H1 (cell line): ENCODE results near the gene TBCB. TPM values are rescaled to one million over a fixed set of nuclear protein-coding genes. Genes with fewer than 3 reads are reported as not detected.

Source experiments
- CTCF ChIA-PET: fragments of 300-600 bp; sonication (Branson Sonifier 250); formaldehyde crosslinking; loops from one replicate; lab custom pipeline; 2021; ENCODE audit not compliant: partially characterized antibody; lab: Charles Lee
- POLR2A ChIA-PET: fragments of 300-600 bp; sonication (Branson Sonifier 250); formaldehyde crosslinking; loops from one replicate; lab custom pipeline; 2021; ENCODE audit warnings: inconsistent platforms; ENCODE audit not compliant: partially characterized antibody; lab: Charles Lee
- DNase-seq, 2 experiments: peaks; one replicate each; pipeline versions ENCODE4 v3.0.0 to v3.0.0-alpha.2; 2010 to 2022; ENCODE audit warnings: low spot score in 2 of 2, low read depth in 1 of 2, mixed read lengths in 1 of 2
- FAIRE-seq: peaks from 2 replicates; lab custom pipeline; 2011; peaks lifted over from hg19 to GRCh38; lab: Jason Lieb, UNC
- H2AFZ ChIP-seq: 2 replicates; pipeline ENCODE4 v1.8.1; 2012; ENCODE audit warnings: low read length, inconsistent platforms
- H2AK5ac ChIP-seq: 2 replicates; pipeline ENCODE4 v1.6.1; 2013; ENCODE audit warnings: low read depth, low read length
- H2BK120ac ChIP-seq: replicated peaks from 2 replicates; pipeline ENCODE3; 2013; ENCODE audit warnings: low read depth, low read length, inconsistent platforms
- H2BK12ac ChIP-seq: 2 replicates; pipeline ENCODE4 v1.6.1; 2013; ENCODE audit warnings: low read depth, low read length
- H2BK15ac ChIP-seq: 2 replicates; pipeline ENCODE4 v1.6.1; 2013; ENCODE audit warnings: low read length
- H2BK20ac ChIP-seq: 2 replicates; pipeline ENCODE4 v1.6.1; 2013; ENCODE audit warnings: low read length
- H2BK5ac ChIP-seq: 2 replicates; pipeline ENCODE4 v1.6.1; 2013; ENCODE audit warnings: low read depth, low read length
- H3K14ac ChIP-seq: 2 replicates; pipeline ENCODE4 v1.6.1; 2013; ENCODE audit warnings: inconsistent platforms; ENCODE audit not compliant: insufficient read length
- H3K18ac ChIP-seq: 2 replicates; pipeline ENCODE4 v1.6.1; 2013; ENCODE audit warnings: low read length; ENCODE audit errors: extremely low read depth
- H3K23ac ChIP-seq: 2 replicates; pipeline ENCODE4 v1.6.1; 2013; ENCODE audit warnings: inconsistent platforms; ENCODE audit not compliant: insufficient read length
- H3K23me2 ChIP-seq: 2 replicates; pipeline ENCODE4 v1.6.1; 2013; ENCODE audit warnings: low read depth, low read length
- H3K27ac ChIP-seq: 2 replicates; pipeline ENCODE4 v1.6.1; 2011; ENCODE audit warnings: low read depth, low read length, inconsistent platforms
- H3K27me3 ChIP-seq, 4 experiments: replicated peaks in 1 of 4; 1 replicate in 1 of 4; 2 replicates in 3 of 4; pipeline versions ENCODE4 v1.6.1 to v1.8.1; 2011 to 2013; ENCODE audit warnings: low read length in 3 of 4, mild to moderate bottlenecking in 3 of 4, inconsistent platforms in 2 of 4, mixed read lengths in 2 of 4, moderate library complexity in 1 of 4; ENCODE audit not compliant: control insufficient read depth in 3 of 4, insufficient read depth in 3 of 4; ENCODE audit errors: extremely low read depth in 1 of 4
- H3K36me3 ChIP-seq, 4 experiments: 2 replicates each; pipeline versions ENCODE4 v1.6.1 to v1.8.1; 2011 to 2013; ENCODE audit warnings: mild to moderate bottlenecking in 4 of 4, low read length in 3 of 4, moderate library complexity in 2 of 4, control low read depth in 1 of 4, inconsistent platforms in 1 of 4; ENCODE audit not compliant: insufficient read depth in 4 of 4, control insufficient read depth in 2 of 4
- H3K4ac ChIP-seq: replicated peaks from 2 replicates; pipeline ENCODE3; 2013; ENCODE audit warnings: low read length, low read depth, mixed read lengths, inconsistent platforms; ENCODE audit not compliant: insufficient read length
- H3K4me1 ChIP-seq, 4 experiments: replicated peaks in 1 of 4; 1 replicate in 1 of 4; 2 replicates in 3 of 4; pipeline versions ENCODE4 v1.6.1 to v1.8.1; 2011 to 2013; ENCODE audit warnings: low read length in 3 of 4, inconsistent platforms in 2 of 4, mixed read lengths in 1 of 4; ENCODE audit not compliant: insufficient read depth in 4 of 4, control insufficient read depth in 3 of 4
- H3K4me2 ChIP-seq, 2 experiments: 2 replicates each; pipeline versions ENCODE4 v1.6.1 to v1.8.1; 2011 to 2013; ENCODE audit warnings: low read depth in 2 of 2, low read length in 2 of 2, control low read depth in 1 of 2, inconsistent platforms in 1 of 2, mild to moderate bottlenecking in 1 of 2; ENCODE audit not compliant: insufficient read depth in 1 of 2
- H3K4me3 ChIP-seq, 4 experiments: fragments of 200-600, 300-600 bp in 1 of 4; sonication (generic), shearing (Covaris generic), sonication (Bioruptor Twin) in 1 of 4; 2 replicates each; pipeline versions ENCODE4 v1.5.1 to v1.8.1; 2011 to 2016; ENCODE audit warnings: low read length in 4 of 4, low read depth in 3 of 4, control low read depth in 2 of 4, inconsistent platforms in 2 of 4, mild to moderate bottlenecking in 2 of 4, mixed read lengths in 1 of 4, moderate library complexity in 1 of 4; ENCODE audit not compliant: insufficient read depth in 2 of 4; ENCODE audit errors: extremely low read depth in 1 of 4
- H3K56ac ChIP-seq: replicated peaks from 2 replicates; pipeline ENCODE3; 2013; ENCODE audit warnings: low read depth, mild to moderate bottlenecking, mixed read lengths, low read length, inconsistent platforms; ENCODE audit not compliant: insufficient read length
- H3K79me1 ChIP-seq: 2 replicates; pipeline ENCODE4 v1.6.1; 2013; ENCODE audit warnings: low read depth, low read length, control low read depth
- H3K79me2 ChIP-seq, 2 experiments: 2 replicates each; pipeline versions ENCODE4 v1.6.1 to v1.8.1; 2012 to 2013; ENCODE audit warnings: low read length in 2 of 2, mild to moderate bottlenecking in 2 of 2, inconsistent platforms in 1 of 2; ENCODE audit not compliant: insufficient read depth in 2 of 2, control insufficient read depth in 1 of 2
- H3K9ac ChIP-seq, 4 experiments: replicated peaks in 1 of 4; 1 replicate in 1 of 4; 2 replicates in 3 of 4; pipeline versions ENCODE4 v1.6.1 to v1.8.1; 2011 to 2013; ENCODE audit warnings: low read depth in 3 of 4, low read length in 3 of 4, control low read depth in 2 of 4, mild to moderate bottlenecking in 2 of 4, moderate library complexity in 2 of 4, inconsistent platforms in 1 of 4; ENCODE audit errors: extremely low read depth in 1 of 4
- H3K9me3 ChIP-seq, 2 experiments: 2 replicates each; pipeline versions ENCODE4 v1.6.1 to v1.8.1; 2012 to 2013; ENCODE audit warnings: mild to moderate bottlenecking in 2 of 2, moderate library complexity in 2 of 2, control low read depth in 1 of 2, inconsistent platforms in 1 of 2, low read depth in 1 of 2, low read length in 1 of 2, mixed read lengths in 1 of 2; ENCODE audit not compliant: insufficient read depth in 2 of 2
- H4K20me1 ChIP-seq, 2 experiments: replicated peaks in 1 of 2; 2 replicates each; pipeline versions ENCODE3 to v1.8.1; 2011 to 2013; ENCODE audit warnings: inconsistent platforms in 2 of 2, low read length in 2 of 2, mild to moderate bottlenecking in 1 of 2; ENCODE audit not compliant: insufficient read depth in 2 of 2, control insufficient read depth in 1 of 2
- H4K5ac ChIP-seq: 2 replicates; pipeline ENCODE4 v1.6.1; 2013; ENCODE audit warnings: low read length, low read depth, mixed read lengths, inconsistent platforms; ENCODE audit not compliant: insufficient read length
- H4K8ac ChIP-seq: 2 replicates; pipeline ENCODE4 v1.8.0; 2013; ENCODE audit warnings: mild to moderate bottlenecking, moderate library complexity, low read length, inconsistent platforms; ENCODE audit not compliant: insufficient read depth; ENCODE audit errors: extremely low read depth
- H4K91ac ChIP-seq: replicated peaks from 2 replicates; pipeline ENCODE3; 2013; ENCODE audit warnings: low read length, mixed read lengths, inconsistent platforms; ENCODE audit not compliant: insufficient read length
- BRCA1 ChIP-seq: IDR thresholded peaks from 2 replicates; pipeline ENCODE4 v1.6.1; 2012; ENCODE audit warnings: low read depth, low read length, improper control_type of control experiment
- CHD2 ChIP-seq: IDR thresholded peaks from 2 replicates; pipeline ENCODE4 v1.6.1; 2012; ENCODE audit warnings: low read length, improper control_type of control experiment
- CREB1 ChIP-seq: IDR thresholded peaks from 2 replicates; pipeline ENCODE4 v1.6.1; 2012; ENCODE audit warnings: inconsistent platforms
- GABPA ChIP-seq: IDR thresholded peaks from 2 replicates; pipeline ENCODE4 v1.6.1; 2011; ENCODE audit warnings: mild to moderate bottlenecking, low read length, moderate library complexity, borderline replicate concordance; ENCODE audit not compliant: insufficient read depth
- MAX ChIP-seq: IDR thresholded peaks from 2 replicates; pipeline ENCODE4 v1.6.1; 2012; ENCODE audit warnings: inconsistent platforms
- POLR2A ChIP-seq, 2 experiments: IDR thresholded peaks; 1 replicate in 1 of 2; 2 replicates in 1 of 2; pipeline ENCODE4 v1.6.1; 2011; ENCODE audit warnings: low read depth in 2 of 2, low read length in 2 of 2, mild to moderate bottlenecking in 2 of 2; ENCODE audit errors: control extremely low read depth in 1 of 2
- POLR2AphosphoS5 ChIP-seq: IDR thresholded peaks from 2 replicates; pipeline ENCODE4 v1.6.1; 2011; ENCODE audit warnings: low read depth, low read length
- YY1 ChIP-seq: IDR thresholded peaks from 2 replicates; pipeline ENCODE4 v1.6.1; 2011; ENCODE audit warnings: low read depth, mild to moderate bottlenecking, low read length
- WGBS, 2 experiments: shearing (Covaris generic) in 1 of 2; methylation state at CpG; one replicate each; pipeline versions ENCODE4 v1.1.6 to v1.1.7; 2013 to 2015; ENCODE audit warnings: low lambda C conversion rate in 2 of 2, mixed read lengths in 2 of 2, inconsistent platforms in 1 of 2, low coverage in 1 of 2, missing lambda C conversion rate in 1 of 2; ENCODE audit not compliant: insufficient replicate concordance in 2 of 2, insufficient coverage in 1 of 2, insufficient read length in 1 of 2; ENCODE audit errors: extremely low coverage in 1 of 2, missing lambda C conversion rate in 1 of 2; 5-methylcytosine and 5-hydroxymethylcytosine counted together
- long read RNA-seq, 2 experiments: library from RNA in 1 of 2; library from capped mRNA in 1 of 2; stranded (forward); transcript quantifications; one replicate each; pipeline ENCODE4 v2.0.0, GENCODE V29; 2021; ENCODE audit warnings: inconsistent platforms in 1 of 2
- polyA minus RNA-seq, 3 experiments: library from RNA; depleted of rRNA, polyadenylated mRNA; stranded (reverse); fragments of >200 nt; gene quantifications; 1 replicate in 2 of 3; 2 replicates in 1 of 3; pipeline ENCODE4 v1.2.3, GENCODE V29; 2011
- polyA plus RNA-seq, 7 experiments: library from polyadenylated mRNA; depleted of rRNA in 3 of 7; stranded (reverse) in 5 of 7; unstranded in 2 of 7; fragments of >200 nt in 5 of 7; fragments of 200-250 nt in 2 of 7; gene quantifications; 1 replicate in 5 of 7; 2 replicates in 1 of 7; 4 replicates in 1 of 7; pipeline versions ENCODE4 v1.2.1 to v1.2.3, GENCODE V29; 2011 to 2013; ENCODE audit warnings: missing spikeins in 2 of 7, mixed read lengths in 2 of 7
- total RNA-seq: library from RNA; stranded (reverse); fragmentation: NEBNext Ultra II Directional; extraction: Animal tissue kit (Norgen Biotek cat#: 25700); gene quantifications from 2 replicates; pipeline ENCODE4 v1.2.1, GENCODE V29; 2021

Gene TBCB
- total RNA-seq (153 and 168 TPM in 2 replicates), polyA plus RNA-seq (2011; rRNA removed) (286 and 367 TPM in 2 replicates), polyA minus RNA-seq (2011; rRNA and poly(A)+ RNA removed) (134 and 157 TPM in 2 replicates)
- 316 TPM for polyA plus RNA-seq (2011; cell fraction: cytosol; rRNA removed)
- 258 TPM for polyA plus RNA-seq (2011; cell fraction: nucleus; rRNA removed)
- polyA plus RNA-seq (2012, experiment 1 of 2) = 202 to 279 TPM (median 267 TPM) in 4 replicates
- 201 TPM for polyA plus RNA-seq (2012, experiment 2 of 2)
- 197 TPM for polyA plus RNA-seq (2013, experiment 1 of 2)
- 204 TPM for polyA plus RNA-seq (2013, experiment 2 of 2)
- 85.0 TPM for polyA minus RNA-seq (2011; cell fraction: cytosol; rRNA and poly(A)+ RNA removed)
- 60.8 TPM for polyA minus RNA-seq (2011; cell fraction: nucleus; rRNA and poly(A)+ RNA removed)
- long read RNA-seq, experiment 1, transcript TBCB-208 (5 exons, 776 nt) = minor isoform, 12 of 81 reads
- long read RNA-seq, experiment 1, transcript TBCB-201 (6 exons, 1,473 nt) = major isoform, 39 of 81 reads
- long read RNA-seq, experiment 1, partial matches to known transcripts = 17 of 81 reads
- long read RNA-seq, experiment 1, other reads (novel, unspliced or antisense) = 7 of 81 reads
- long read RNA-seq, experiment 2, partial matches to known transcripts = 0 of 3 reads
- long read RNA-seq, experiment 2, other reads (novel, unspliced or antisense) = 0 of 3 reads

DNA sequence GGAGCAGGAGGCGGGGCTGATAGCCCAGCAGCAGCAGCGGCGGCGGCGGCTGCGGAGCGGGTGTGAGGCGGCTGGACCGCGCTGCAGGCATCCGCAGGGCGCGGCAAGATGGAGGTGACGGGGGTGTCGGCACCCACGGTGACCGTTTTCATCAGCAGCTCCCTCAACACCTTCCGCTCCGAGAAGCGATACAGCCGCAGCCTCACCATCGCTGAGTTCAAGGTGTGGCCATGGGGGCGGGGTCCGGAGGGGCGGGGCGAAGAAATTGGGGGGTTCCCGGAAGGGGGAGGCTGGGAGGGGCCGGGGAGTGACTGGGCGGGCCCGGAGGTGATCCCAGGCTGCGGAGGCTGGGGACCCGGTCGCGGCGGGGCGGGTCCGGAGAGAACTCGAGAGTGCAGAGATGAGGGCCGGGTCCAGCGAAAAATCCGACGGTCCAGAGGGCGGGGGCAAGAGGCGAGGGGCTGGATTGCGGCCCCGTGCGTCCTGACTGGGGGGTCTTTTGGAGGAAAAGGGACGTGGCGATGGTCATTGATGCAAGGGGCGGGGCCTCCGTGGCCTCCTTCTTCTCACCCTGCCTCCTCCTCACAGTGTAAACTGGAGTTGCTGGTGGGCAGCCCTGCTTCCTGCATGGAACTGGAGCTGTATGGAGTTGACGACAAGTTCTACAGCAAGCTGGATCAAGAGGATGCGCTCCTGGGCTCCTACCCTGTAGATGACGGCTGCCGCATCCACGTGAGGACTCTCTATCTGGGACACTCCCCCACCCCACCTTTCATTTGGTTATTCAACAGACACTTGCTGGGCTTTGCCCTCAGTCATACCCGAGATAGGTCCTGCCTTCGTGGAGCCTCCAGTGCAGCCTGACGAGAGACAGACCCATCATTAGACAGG, at the start of gene TBCB:
Gene TBCB (plus strand): TSS at position 16 of the 891 bp plus-strand sequence. CDS start 93 bp downstream, at position 109.
- peak within 1 kb of the TSS; percentile 73 to 96 (median 82) for H3K4me3 ChIP-seq
- H2BK120ac ChIP-seq = no peak within 1 kb of the TSS
- H3K27ac ChIP-seq = peak within 1 kb of the TSS; percentile 76
- peaks cover 15% of the 10 kb centered on the region for H3K79me1 ChIP-seq
- H2BK5ac ChIP-seq = peak within 1 kb of the TSS; percentile 89; the same call in 1 of the 2 replicates
- H2AFZ ChIP-seq = peak within 1 kb of the TSS; percentile 34; the same call in 1 of the 2 replicates
- no peak for DNase-seq
- no peak within 1 kb of the TSS; the same call in 1 of the 2 replicates for H2BK15ac ChIP-seq
- H4K20me1 ChIP-seq = peaks cover 3 to 9% of the 10 kb centered on the region in 2 experiments
- no peak within 1 kb of the TSS for H2BK20ac ChIP-seq
- H3K18ac ChIP-seq = peak within 1 kb of the TSS; percentile 90
- 0 out of 2 replicates have a peak within 1 kb of the TSS, but pooled peaks have one; percentile 68 for H2BK12ac ChIP-seq
- peaks cover 0 to 9% of the 10 kb centered on the region in 2 experiments; a peak in 1 of 4 replicates for H3K79me2 ChIP-seq
- H3K14ac ChIP-seq = no peak within 1 kb of the TSS
- FAIRE-seq = no peak
- peaks cover 4 to 26% (median 16%) of the 10 kb centered on the region in 4 experiments for H3K4me1 ChIP-seq
- H3K27me3 ChIP-seq = no peaks in the 10 kb centered on the region
- WGBS, 2 experiments = 10% methylated on average over 29 of the region's 59 CpGs; no CpG with 5 or more reads in 1 of the 2 experiments
- 0 out of 2 replicates have a peak within 1 kb of the TSS, but pooled peaks have one; percentile 37 for H4K8ac ChIP-seq
- peak within 1 kb of the TSS; percentile 24 for H3K56ac ChIP-seq
- H3K23me2 ChIP-seq = peaks cover 10% of the 10 kb centered on the region
- peak within 1 kb of the TSS; percentile 76 to 94 for H3K4me2 ChIP-seq
- H4K91ac ChIP-seq = peak within 1 kb of the TSS; percentile 63
- ChIA-PET POLR2A (interaction anchor here (0.7 to 2.9 kb wide), 9 partner anchors 12 to 412 kb away, joined by 3 to 27 read pairs (median 4); partner anchors contain the start of genes THAP8 and ZNF260), CTCF (interaction anchor here (1.2 to 2.8 kb wide), 2 partner anchors 12 kb away, joined by 3 to 14 read pairs; no protein-coding TSS in a partner anchor)
- no peak within 1 kb of the TSS for H3K23ac ChIP-seq
- H3K9ac ChIP-seq = peak within 1 kb of the TSS; percentile 39 to 86 (median 56)
- H3K4ac ChIP-seq = peak within 1 kb of the TSS; percentile 40
- no peak within 1 kb of the TSS for H2AK5ac ChIP-seq
- peaks cover 4 to 24% (median 12%) of the 10 kb centered on the region in 4 experiments; a peak in 5 of 8 replicates for H3K36me3 ChIP-seq
- peak within 1 kb of the TSS; percentile 79 for H4K5ac ChIP-seq
- no peaks in the 10 kb centered on the region for H3K9me3 ChIP-seq
- TF ChIP-seq POLR2A (IDR thresholded peaks at IDR 0.05; ENCODE audit: control extremely low read depth in 1 of 2, low read depth in 2 of 2, low read length in 2 of 2) = peak; percentile 12 to 32; a peak in 2 of 3 replicates
- TF ChIP-seq CREB1 = peak; percentile 37; the same call in 1 of the 2 replicates
- no peak for TF ChIP-seq GABPA
- no peak for TF ChIP-seq CHD2
- TF ChIP-seq BRCA1 = no peak
- TF ChIP-seq MAX = peak; percentile 39; the same call in 1 of the 2 replicates
- peak; percentile 70; the same call in 1 of the 2 replicates for TF ChIP-seq YY1
- no peak; the same call in 1 of the 2 replicates for TF ChIP-seq POLR2AphosphoS5
